ENCODE data around the gene PACSIN2. TPM values are rescaled to one million over a fixed set of nuclear protein-coding genes. Genes with fewer than 3 reads are reported as not detected.

The PACSIN2 gene
- total and polyA plus RNA-seq, 2 of the 13 experiments (the other 11 are each of a cell fraction or from before 2014, with no cell fraction given) = 54.1 to 68.8 TPM

- TF ChIP-seq ZNF138 (CRISPR knock-in tag; IDR thresholded peaks at IDR 0.05; ENCODE audit: low read depth) = no peak
- TF ChIP-seq ZNF281 (CRISPR knock-in tag; IDR thresholded peaks at IDR 0.05; ENCODE audit: borderline replicate concordance) = no peak
- no peak for TF ChIP-seq ATF7-NPFF (CRISPR knock-in tag; IDR thresholded peaks at IDR 0.05; ENCODE audit: low read depth)
- TF ChIP-seq PAXIP1 (CRISPR knock-in tag; conservative IDR thresholded peaks at IDR 0.05) = 0 out of 2 replicates have a peak, but pooled peaks have one; percentile 29
- TF ChIP-seq ZNF3 (CRISPR knock-in tag; IDR thresholded peaks at IDR 0.05) = peak; percentile 37; the same call in 1 of the 2 replicates
- TF ChIP-seq NFKB2 (CRISPR knock-in tag; IDR thresholded peaks at IDR 0.05; ENCODE audit: borderline replicate concordance) = no peak
- TF ChIP-seq, protein P1, sequence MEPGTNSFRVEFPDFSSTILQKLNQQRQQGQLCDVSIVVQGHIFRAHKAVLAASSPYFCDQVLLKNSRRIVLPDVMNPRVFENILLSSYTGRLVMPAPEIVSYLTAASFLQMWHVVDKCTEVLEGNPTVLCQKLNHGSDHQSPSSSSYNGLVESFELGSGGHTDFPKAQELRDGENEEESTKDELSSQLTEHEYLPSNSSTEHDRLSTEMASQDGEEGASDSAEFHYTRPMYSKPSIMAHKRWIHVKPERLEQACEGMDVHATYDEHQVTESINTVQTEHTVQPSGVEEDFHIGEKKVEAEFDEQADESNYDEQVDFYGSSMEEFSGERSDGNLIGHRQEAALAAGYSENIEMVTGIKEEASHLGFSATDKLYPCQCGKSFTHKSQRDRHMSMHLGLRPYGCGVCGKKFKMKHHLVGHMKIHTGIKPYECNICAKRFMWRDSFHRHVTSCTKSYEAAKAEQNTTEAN (CRISPR knock-in tag; conservative IDR thresholded peaks at IDR 0.05) = no peak
- TF ChIP-seq CREB3 (CRISPR knock-in tag; IDR thresholded peaks at IDR 0.05) = no peak
- no peak for TF ChIP-seq TRAFD1 (CRISPR knock-in tag; IDR thresholded peaks at IDR 0.05; ENCODE audit: borderline replicate concordance)
- no peak for TF ChIP-seq FOSL1 (CRISPR knock-in tag; IDR thresholded peaks at IDR 0.05; ENCODE audit: borderline replicate concordance)
- no peak for TF ChIP-seq ZNF263 (CRISPR knock-in tag; IDR thresholded peaks at IDR 0.05)
- no peak for TF ChIP-seq ZKSCAN8 (CRISPR knock-in tag; IDR thresholded peaks at IDR 0.05; ENCODE audit: borderline replicate concordance)
- TF ChIP-seq, protein P2, sequence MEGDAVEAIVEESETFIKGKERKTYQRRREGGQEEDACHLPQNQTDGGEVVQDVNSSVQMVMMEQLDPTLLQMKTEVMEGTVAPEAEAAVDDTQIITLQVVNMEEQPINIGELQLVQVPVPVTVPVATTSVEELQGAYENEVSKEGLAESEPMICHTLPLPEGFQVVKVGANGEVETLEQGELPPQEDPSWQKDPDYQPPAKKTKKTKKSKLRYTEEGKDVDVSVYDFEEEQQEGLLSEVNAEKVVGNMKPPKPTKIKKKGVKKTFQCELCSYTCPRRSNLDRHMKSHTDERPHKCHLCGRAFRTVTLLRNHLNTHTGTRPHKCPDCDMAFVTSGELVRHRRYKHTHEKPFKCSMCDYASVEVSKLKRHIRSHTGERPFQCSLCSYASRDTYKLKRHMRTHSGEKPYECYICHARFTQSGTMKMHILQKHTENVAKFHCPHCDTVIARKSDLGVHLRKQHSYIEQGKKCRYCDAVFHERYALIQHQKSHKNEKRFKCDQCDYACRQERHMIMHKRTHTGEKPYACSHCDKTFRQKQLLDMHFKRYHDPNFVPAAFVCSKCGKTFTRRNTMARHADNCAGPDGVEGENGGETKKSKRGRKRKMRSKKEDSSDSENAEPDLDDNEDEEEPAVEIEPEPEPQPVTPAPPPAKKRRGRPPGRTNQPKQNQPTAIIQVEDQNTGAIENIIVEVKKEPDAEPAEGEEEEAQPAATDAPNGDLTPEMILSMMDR (CRISPR knock-in tag; IDR thresholded peaks at IDR 0.05) = no peak
- TF ChIP-seq RXRA (CRISPR knock-in tag; IDR thresholded peaks at IDR 0.05) = no peak
- TF ChIP-seq HDAC6 (IDR thresholded peaks at IDR 0.05; ENCODE audit: low read depth, low read length) = no peak
Measured at GRCh38 chr22:42928969-42929837, 85.7 kb downstream of the PACSIN2 start (continued).
